ENCODE data around the gene MSMO1. TPM values are rescaled to one million over a fixed set of nuclear protein-coding genes. Genes with fewer than 3 reads are reported as not detected.
A peak's percentile ranks its signal among the peaks of the same experiment; 100 is the strongest.

The MSMO1 gene
- total and polyA plus RNA-seq, 2 experiments from 2014 or later, result 145 to 272 TPM

DNA sequence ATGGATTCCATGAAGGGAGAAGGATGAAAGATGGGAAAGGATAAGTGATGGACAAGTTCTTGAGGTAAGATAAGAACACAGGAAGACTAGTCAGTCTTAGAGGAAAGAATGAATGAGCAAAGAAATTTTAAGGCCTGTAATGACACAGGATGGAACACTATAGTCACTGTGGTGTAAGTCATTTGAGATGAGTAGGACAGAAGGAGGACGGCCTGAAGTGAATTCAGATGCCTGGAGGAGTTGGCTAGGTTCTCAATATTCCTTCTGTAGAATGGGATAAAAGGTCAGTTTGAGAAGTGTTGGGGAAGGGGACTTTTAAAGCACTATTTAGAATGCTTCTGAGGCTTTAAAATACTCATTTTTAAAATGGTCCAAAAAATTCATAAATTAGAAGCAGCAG is 3.9 kb downstream of the MSMO1 start:
- H3K27ac Mint-ChIP-seq, result no peak overlapping the region
- H3K36me3 Mint-ChIP-seq (ENCODE audit: low read depth), result peaks cover 44% of the 10 kb centered on the region
- no peak overlapping the region for H2AFZ ChIP-seq
- peaks cover 38% of the 10 kb centered on the region for H3K4me1 Mint-ChIP-seq
- H3K27me3 Mint-ChIP-seq (ENCODE audit: insufficient read depth, low read depth, poor library complexity), result peaks cover 2% of the 10 kb centered on the region
- H3K9me3 Mint-ChIP-seq, result no peaks in the 10 kb centered on the region
- H3K4me3 ChIP-seq, result peak overlapping the region; percentile 99
- H3K4me1 ChIP-seq (ENCODE audit: insufficient read depth), result peaks cover 42% of the 10 kb centered on the region
- peak overlapping the region; percentile 66; the same call in 2 of the 3 replicates for H3K4me3 Mint-ChIP-seq
- H3K9me2 ChIP-seq (ENCODE audit: insufficient read depth), result no peaks in the 10 kb centered on the region
- DNase-seq (ENCODE audit: low spot score) (peak; percentile 51), ATAC-seq (no peak)
- H3K27ac ChIP-seq (ENCODE audit: low read depth), result no peak overlapping the region
- H4K20me1 ChIP-seq (replicated peaks; ENCODE audit: insufficient read depth), result peaks cover 79% of the 10 kb centered on the region
- H3K27me3 ChIP-seq (ENCODE audit: insufficient read depth), result no peaks in the 10 kb centered on the region
- no peaks in the 10 kb centered on the region; the same call in 1 of the 2 replicates for H3F3A ChIP-seq (replicated peaks; ENCODE audit: low read depth)
- peaks cover 55% of the 10 kb centered on the region for H3K36me3 ChIP-seq (ENCODE audit: insufficient read depth)
- peaks cover 88% of the 10 kb centered on the region for H3K79me2 ChIP-seq (replicated peaks; ENCODE audit: insufficient read depth)
- TF ChIP-seq ZNF462 (CRISPR knock-in tag; IDR thresholded peaks at IDR 0.05), result no peak
- TF ChIP-seq CREB1 (CRISPR knock-in tag; IDR thresholded peaks at IDR 0.05; ENCODE audit: low read depth), result no peak
- no peak for TF ChIP-seq REST (IDR thresholded peaks at IDR 0.05; ENCODE audit: unreplicated experiment)
- no peak for TF ChIP-seq EZH2phosphoT487 (IDR thresholded peaks at IDR 0.05; ENCODE audit: unreplicated experiment)
- TF ChIP-seq NANOG (IDR thresholded peaks at IDR 0.05; ENCODE audit: borderline replicate concordance), result no peak
- TF ChIP-seq POLR2AphosphoS5 (IDR thresholded peaks at IDR 0.05; ENCODE audit: low read depth), result no peak
- no peak for TF ChIP-seq ETS1 (IDR thresholded peaks at IDR 0.05)
- no peak for TF ChIP-seq EZH2 (IDR thresholded peaks at IDR 0.05; ENCODE audit: low read depth, unreplicated experiment)
- TF ChIP-seq ZNF114 (CRISPR knock-in tag; IDR thresholded peaks at IDR 0.05), result no peak
- no peak for TF ChIP-seq JUNB (IDR thresholded peaks at IDR 0.05; ENCODE audit: unreplicated experiment)
- no peak for TF ChIP-seq STAT1 (IDR thresholded peaks at IDR 0.05; ENCODE audit: unreplicated experiment)
- no peak for TF ChIP-seq ZNF331 (CRISPR knock-in tag; IDR thresholded peaks at IDR 0.05; ENCODE audit: low read depth)
- TF ChIP-seq, protein P1, sequence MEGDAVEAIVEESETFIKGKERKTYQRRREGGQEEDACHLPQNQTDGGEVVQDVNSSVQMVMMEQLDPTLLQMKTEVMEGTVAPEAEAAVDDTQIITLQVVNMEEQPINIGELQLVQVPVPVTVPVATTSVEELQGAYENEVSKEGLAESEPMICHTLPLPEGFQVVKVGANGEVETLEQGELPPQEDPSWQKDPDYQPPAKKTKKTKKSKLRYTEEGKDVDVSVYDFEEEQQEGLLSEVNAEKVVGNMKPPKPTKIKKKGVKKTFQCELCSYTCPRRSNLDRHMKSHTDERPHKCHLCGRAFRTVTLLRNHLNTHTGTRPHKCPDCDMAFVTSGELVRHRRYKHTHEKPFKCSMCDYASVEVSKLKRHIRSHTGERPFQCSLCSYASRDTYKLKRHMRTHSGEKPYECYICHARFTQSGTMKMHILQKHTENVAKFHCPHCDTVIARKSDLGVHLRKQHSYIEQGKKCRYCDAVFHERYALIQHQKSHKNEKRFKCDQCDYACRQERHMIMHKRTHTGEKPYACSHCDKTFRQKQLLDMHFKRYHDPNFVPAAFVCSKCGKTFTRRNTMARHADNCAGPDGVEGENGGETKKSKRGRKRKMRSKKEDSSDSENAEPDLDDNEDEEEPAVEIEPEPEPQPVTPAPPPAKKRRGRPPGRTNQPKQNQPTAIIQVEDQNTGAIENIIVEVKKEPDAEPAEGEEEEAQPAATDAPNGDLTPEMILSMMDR (conservative IDR thresholded peaks at IDR 0.05; ENCODE audit: low read depth in 2 of 2), result no peak; a peak in 2 of 4 replicates
- H3K4me2 ChIP-seq, result peak overlapping the region; percentile 98

Measured in GM23338 (cell line).